NCI-H2196 (cell line): ENCODE results near the gene CLNK.
A peak's percentile ranks its signal among the peaks of the same experiment; 100 is the strongest.

Source experiments
- DNase-seq: peaks from one replicate; lab custom pipeline; 2025; ENCODE audit not compliant: unreplicated experiment; lab: John Stamatoyannopoulos, UW

Gene CLNK

GRCh38 chr4:10460313-10461047, 224.1 kb downstream of the CLNK start:
- no peak for DNase-seq

GRCh38 chr4:10459305-10459704, 225.3 kb downstream of the CLNK start:
- DNase-seq: no peak

DNA sequence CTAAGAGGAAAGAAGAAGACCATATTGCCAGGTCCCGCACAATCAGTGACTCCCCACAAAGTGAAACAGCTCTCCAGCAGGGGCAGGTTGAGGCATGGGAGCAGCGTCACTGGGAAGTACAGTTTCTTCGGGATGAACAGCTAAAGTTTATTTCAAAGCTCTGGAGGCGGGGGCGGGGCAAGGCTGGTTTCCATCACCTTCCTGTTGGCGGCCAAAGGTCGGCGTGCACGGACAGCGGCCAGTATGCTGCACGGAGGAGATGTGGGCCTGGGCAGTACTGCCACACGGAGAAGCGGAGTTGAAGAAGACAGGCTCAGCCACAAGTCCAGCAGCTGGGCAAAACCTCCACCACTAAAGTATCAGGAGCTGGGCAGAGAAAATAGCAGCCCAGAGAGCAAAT, 226.4 kb downstream of the CLNK start:
- no peak for DNase-seq

- DNase-seq: peak; percentile 60
These were observed 227.2 kb downstream of the CLNK start, which contains the start of gene ZNF518B for GRCh38 chr4:10457255-10457801. Gene ZNF518B, minus strand, starts transcription at chr4:10457426. Its CDS starts 11,098 bp downstream, at chr4:10446328.

DNA sequence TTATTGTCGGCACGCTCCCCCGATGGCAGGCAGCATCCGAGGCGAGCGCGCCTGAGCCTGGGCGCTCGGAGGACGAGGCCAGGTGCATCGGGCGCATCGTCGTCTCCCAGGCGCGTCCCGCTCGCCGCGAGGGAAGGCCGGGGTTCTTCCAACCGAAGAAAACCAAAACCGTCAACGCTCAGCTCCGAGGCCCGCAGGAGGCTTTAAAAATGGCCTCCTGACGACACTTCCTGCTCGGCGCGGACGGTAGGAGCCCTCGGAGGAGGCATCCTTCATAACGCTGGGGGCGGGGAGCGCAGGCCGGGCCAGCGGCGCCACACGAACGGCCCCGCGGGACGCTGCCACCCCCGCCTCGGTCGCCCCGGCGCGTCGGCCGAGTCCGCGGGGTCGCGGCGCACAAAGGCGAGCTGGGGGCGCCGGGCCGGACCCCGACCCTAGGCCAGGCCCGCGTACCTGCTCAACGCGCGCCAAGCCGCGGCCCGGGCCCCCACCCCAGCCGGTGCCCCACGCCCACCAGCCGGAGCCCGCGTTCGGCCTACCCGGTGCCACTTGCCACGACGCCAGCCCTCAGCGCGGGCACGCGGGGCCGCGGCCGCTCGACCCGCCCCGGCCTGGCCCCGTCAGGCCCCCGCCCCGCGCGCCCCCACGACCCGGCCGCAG, 227.8 kb downstream of the CLNK start:
- peak; percentile 57 for DNase-seq

- no peak for DNase-seq
These were observed 228.3 kb downstream of the CLNK start for GRCh38 chr4:10456260-10456594.

GRCh38 chr4:10455133-10455532, 229.4 kb downstream of the CLNK start:
- DNase-seq: no peak

DNA sequence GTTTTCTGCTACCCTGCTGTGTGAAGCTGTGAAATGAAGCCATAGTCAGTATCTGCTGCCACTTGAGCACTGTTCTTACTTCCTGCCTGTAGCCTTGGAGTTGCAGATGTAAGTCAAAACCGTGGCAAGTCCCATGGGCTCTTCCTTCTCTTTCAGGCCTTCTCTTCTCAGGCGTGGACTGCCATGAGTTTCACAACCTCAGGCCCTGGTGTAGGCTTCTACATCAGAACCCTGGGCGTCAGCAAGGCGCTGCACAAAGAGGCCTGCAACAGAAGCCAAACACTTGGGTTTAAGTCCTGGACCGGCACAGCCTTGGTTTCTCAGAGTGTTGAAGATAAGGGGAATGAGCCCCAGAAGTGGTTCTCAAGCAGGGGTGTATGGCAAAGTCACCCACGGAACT, 229.8 kb downstream of the CLNK start:
- DNase-seq: no peak

DNA sequence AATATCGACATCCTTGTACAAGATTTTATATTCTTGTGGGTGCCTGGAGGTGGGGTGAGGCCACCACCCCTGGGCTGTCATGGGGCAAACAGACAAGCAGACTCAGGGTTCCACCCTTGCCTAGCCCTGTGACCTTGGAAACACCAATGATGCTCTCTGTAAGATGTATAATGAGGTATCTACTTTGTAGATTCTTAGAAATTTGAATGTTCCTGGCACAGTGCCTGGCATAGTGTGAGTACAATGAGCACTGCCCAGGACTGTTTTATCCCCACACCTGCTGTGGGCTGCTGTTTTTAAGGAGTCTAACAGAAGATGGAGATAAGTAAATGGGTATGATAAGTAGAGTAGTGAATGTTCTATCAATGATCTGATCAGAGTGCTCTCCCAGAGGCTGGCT, 230.4 kb downstream of the CLNK start:
- no peak for DNase-seq

DNA sequence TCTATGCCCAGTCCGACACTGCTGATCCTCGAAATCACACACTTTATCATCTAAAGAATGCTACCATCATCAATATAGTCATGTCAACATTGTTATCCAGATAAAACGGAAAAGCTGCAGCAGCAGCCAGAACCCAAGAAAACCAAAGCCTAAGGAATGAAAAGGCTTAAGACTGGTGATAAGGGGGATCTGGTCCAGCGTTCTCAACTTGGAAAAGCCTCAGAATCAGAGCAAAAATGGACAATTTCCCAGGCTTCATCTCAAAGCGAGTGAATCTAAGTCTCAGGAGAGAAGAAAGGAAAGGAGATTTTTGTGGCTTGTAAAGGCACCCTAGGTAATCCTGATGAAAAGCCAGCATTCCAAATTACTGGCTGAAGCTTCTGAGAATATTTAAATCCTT, 235.6 kb downstream of the CLNK start:
- DNase-seq: no peak

- no peak for DNase-seq
These were observed 241.6 kb downstream of the CLNK start for GRCh38 chr4:10442976-10443375.

- DNase-seq: no peak
These were observed 243.1 kb downstream of the CLNK start for GRCh38 chr4:10441512-10441911.

DNA sequence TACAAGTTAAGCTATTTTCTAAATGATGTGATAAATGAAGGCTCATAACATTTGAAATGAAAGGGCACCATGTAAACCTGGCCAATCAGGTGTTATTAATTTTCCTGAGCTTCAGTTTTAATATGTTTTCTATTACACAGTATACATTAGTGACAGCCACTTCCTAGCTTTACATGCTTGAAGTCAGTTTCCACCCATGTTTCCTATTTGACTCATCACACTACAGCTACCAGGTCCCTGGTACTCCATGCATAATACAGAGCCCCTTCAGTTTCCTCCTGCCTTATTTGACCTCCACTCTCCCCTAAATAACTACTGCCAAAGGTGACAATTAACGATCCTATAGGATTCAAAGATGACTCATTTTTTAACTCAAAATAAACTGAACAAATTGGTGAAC, 245.6 kb downstream of the CLNK start:
- no peak for DNase-seq

- DNase-seq: no peak
These were observed 246.8 kb downstream of the CLNK start for GRCh38 chr4:10437735-10438134.
